Thyroid gland (tissue), 4 donors: ENCODE measurements around the gene RCAN2. TPM values are rescaled to one million over a fixed set of nuclear protein-coding genes. Genes with fewer than 3 reads are reported as not detected.

Experiments
- DNase-seq, 2 donors: peaks; one replicate each; pipeline ENCODE4 v3.0.0-alpha.2; 2019
- H3K27ac ChIP-seq, 3 donors: fragments of 200-600 bp; sonication (generic); 1 replicate in 2 of 3; 2 replicates in 1 of 3; pipeline ENCODE4 v1.5.1; 2016 to 2019; ENCODE audit warnings: mild to moderate bottlenecking in 1 of 3, moderate library complexity in 1 of 3
- H3K27me3 ChIP-seq: fragments of 200-600 bp; sonication (generic); one replicate; pipeline ENCODE4 v1.5.1; 2019
- H3K36me3 ChIP-seq, 2 donors: fragments of 200-600 bp; sonication (generic); one replicate each; pipeline ENCODE4 v1.5.1; 2016 to 2019
- H3K4me1 ChIP-seq, 2 donors: fragments of 200-600 bp; sonication (generic); one replicate each; pipeline ENCODE4 v1.5.1; 2017 to 2019
- H3K4me3 ChIP-seq, 3 donors: fragments of 200-600 bp; sonication (generic); replicated peaks in 1 of 3; 1 replicate in 2 of 3; 2 replicates in 1 of 3; pipeline ENCODE4 v1.5.1; 2016; ENCODE audit warnings: mild to moderate bottlenecking in 1 of 3
- H3K9me3 ChIP-seq: fragments of 200-600 bp; sonication (generic); one replicate; pipeline ENCODE4 v1.5.1; 2017
- CTCF ChIP-seq, 6 experiments: fragments of 200-600 bp in 3 of 6; fragments of 450-650 bp in 3 of 6; sonication (generic) in 3 of 6; IDR thresholded peaks; one replicate each; pipeline ENCODE4 v1.5.1; 2016 to 2019; ENCODE audit warnings: antibody characterized with exemption in 6 of 6, mild to moderate bottlenecking in 2 of 6, inconsistent platforms in 1 of 6, moderate library complexity in 1 of 6
- POLR2A ChIP-seq, 2 donors: fragments of 450-650 bp; IDR thresholded peaks; one replicate each; pipeline ENCODE4 v1.6.1; 2017; ENCODE audit warnings: antibody characterized with exemption in 2 of 2, mild to moderate bottlenecking in 2 of 2, moderate library complexity in 1 of 2
- WGBS, 2 donors: methylation state at CpG; one replicate each; pipeline ENCODE4 v1.1.5; 2017; 5-methylcytosine and 5-hydroxymethylcytosine counted together
- intact Hi-C: fragments of 100-400 bp; cut with DNase I; formaldehyde crosslinking; loops from one replicate; pipeline ENCODE4 v1.15.1; 2023
- total RNA-seq, 4 donors: library from RNA; depleted of rRNA; stranded (reverse); fragments of >200 nt; gene quantifications; one replicate each; pipeline ENCODE4 v1.2.3, GENCODE V29; 2016

Gene RCAN2
- total RNA-seq, 4 donors from 2014 or later: 14.0 to 33.2 (median 23.3) TPM

- WGBS, 2 donors: 89 to 91% methylated on average over 2 of the region's 2 CpGs
- intact Hi-C loops: no loop called here
- no peak overlapping the region for H3K4me3 ChIP-seq
- H3K9me3 ChIP-seq: no peaks in the 10 kb centered on the region
- TF ChIP-seq CTCF (IDR thresholded peaks at IDR 0.05) (no peak), POLR2A (IDR thresholded peaks at IDR 0.05) (no peak)
- no peaks in the 10 kb centered on the region for H3K27me3 ChIP-seq
- H3K4me1 ChIP-seq: no peaks in the 10 kb centered on the region
- H3K27ac ChIP-seq: no peak overlapping the region
- no peak for DNase-seq
- H3K36me3 ChIP-seq: no peaks in the 10 kb centered on the region
Measured at GRCh38 chr6:46526607-46527006, 35.4 kb upstream of the RCAN2 start.

GRCh38 chr6:46525583-46525982 is 34.3 kb upstream of the RCAN2 start:
- no peaks in the 10 kb centered on the region for H3K36me3 ChIP-seq
- intact Hi-C loops: no loop called here
- H3K4me3 ChIP-seq: no peak overlapping the region
- H3K27ac ChIP-seq: no peak overlapping the region
- no peaks in the 10 kb centered on the region for H3K9me3 ChIP-seq
- H3K4me1 ChIP-seq: no peaks in the 10 kb centered on the region
- DNase-seq: no peak
- no peaks in the 10 kb centered on the region for H3K27me3 ChIP-seq
- TF ChIP-seq POLR2A (IDR thresholded peaks at IDR 0.05) (no peak), CTCF (IDR thresholded peaks at IDR 0.05) (no peak)

- Histone ChIP-seq H3K4me3 (no peak overlapping the region), H3K27ac (no peak overlapping the region), H3K4me1 (no peaks in the 10 kb centered on the region), H3K27me3 (no peaks in the 10 kb centered on the region), H3K9me3 (no peaks in the 10 kb centered on the region), H3K36me3 (no peaks in the 10 kb centered on the region)
- DNase-seq: no peak
- intact Hi-C loops: no loop called here
- TF ChIP-seq POLR2A (IDR thresholded peaks at IDR 0.05) (no peak), CTCF (IDR thresholded peaks at IDR 0.05) (no peak)
Measured at GRCh38 chr6:46521464-46521971, 30.3 kb upstream of the RCAN2 start.

GRCh38 chr6:46517202-46517601 is 26.0 kb upstream of the RCAN2 start:
- Histone ChIP-seq H3K4me1 (peaks cover 4 to 6% of the 10 kb centered on the region in 2 donors), H3K27ac (no peak overlapping the region), H3K27me3 (no peaks in the 10 kb centered on the region), H3K4me3 (no peak overlapping the region), H3K9me3 (no peaks in the 10 kb centered on the region), H3K36me3 (no peaks in the 10 kb centered on the region)
- TF ChIP-seq POLR2A (IDR thresholded peaks at IDR 0.05) (no peak), CTCF (IDR thresholded peaks at IDR 0.05) (no peak)
- DNase-seq: no peak
- intact Hi-C loops: no loop called here

GRCh38 chr6:46513533-46513932 is 22.3 kb upstream of the RCAN2 start:
- 45 to 56% methylated on average over 2 of the region's 2 CpGs for WGBS, 2 donors
- TF ChIP-seq CTCF (IDR thresholded peaks at IDR 0.05) (peak in 1 of 6 experiments; percentile 15), POLR2A (IDR thresholded peaks at IDR 0.05) (peak in 1 of 2 donors; percentile 37)
- H3K4me3 ChIP-seq: no peak overlapping the region
- intact Hi-C loops: no loop called here
- no peaks in the 10 kb centered on the region for H3K36me3 ChIP-seq
- no peaks in the 10 kb centered on the region for H3K27me3 ChIP-seq
- peaks cover 12 to 19% of the 10 kb centered on the region in 2 donors for H3K4me1 ChIP-seq
- peak; percentile 66 to 67 for DNase-seq
- no peaks in the 10 kb centered on the region for H3K9me3 ChIP-seq
- H3K27ac ChIP-seq: peak overlapping the region; percentile 5 to 64 (median 29)
